ENCODE data around the gene XYLT1.

Gene XYLT1

DNA sequence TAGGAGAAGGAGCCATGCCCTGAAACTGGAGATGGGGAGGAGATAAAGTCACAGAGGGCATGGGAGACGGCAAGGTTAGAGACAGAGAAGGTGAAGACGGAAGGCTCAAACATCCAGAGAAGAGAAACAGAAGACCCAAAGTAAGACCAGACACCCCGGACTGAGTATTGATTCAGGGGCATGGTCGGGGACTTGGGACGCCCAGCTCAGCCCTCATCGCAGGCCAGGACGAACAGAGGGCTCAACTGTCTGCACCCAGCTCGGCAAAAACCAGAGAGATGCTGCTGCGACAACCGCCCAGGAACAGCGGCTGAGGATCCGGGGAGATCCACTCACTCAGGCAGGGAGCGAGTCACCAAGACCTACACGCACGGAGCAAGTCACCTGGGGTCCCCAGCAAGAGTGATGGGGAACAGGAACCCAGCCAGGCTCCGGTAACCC, 999 bp downstream of the XYLT1 start:
- TF ChIP-seq GLIS3 (CRISPR knock-in tag; IDR thresholded peaks at IDR 0.05) (no peak), PPARA (CRISPR knock-in tag; IDR thresholded peaks at IDR 0.05; ENCODE audit: borderline replicate concordance) (no peak), TCF4 (CRISPR knock-in tag; IDR thresholded peaks at IDR 0.05; ENCODE audit: borderline replicate concordance) (no peak), ZC3H10 (CRISPR knock-in tag; IDR thresholded peaks at IDR 0.05) (no peak)
- ATAC-seq = peak; percentile 18

GRCh38 chr16:17469011-17469740, 1.6 kb downstream of the XYLT1 start:
- ATAC-seq = peak; percentile 45
- TF ChIP-seq TCF4 (CRISPR knock-in tag; IDR thresholded peaks at IDR 0.05; ENCODE audit: borderline replicate concordance) = no peak
- no peak for TF ChIP-seq BACH2 (CRISPR knock-in tag; IDR thresholded peaks at IDR 0.05; ENCODE audit: borderline replicate concordance)
- TF ChIP-seq GLIS3 (CRISPR knock-in tag; IDR thresholded peaks at IDR 0.05) = no peak
- TF ChIP-seq ESRRG (CRISPR knock-in tag; IDR thresholded peaks at IDR 0.05) = no peak
- no peak for TF ChIP-seq POU6F1 (CRISPR knock-in tag; IDR thresholded peaks at IDR 0.05; ENCODE audit: borderline replicate concordance, low read depth)
- no peak for TF ChIP-seq OSR1 (CRISPR knock-in tag; IDR thresholded peaks at IDR 0.05)
- TF ChIP-seq ZC3H10 (CRISPR knock-in tag; IDR thresholded peaks at IDR 0.05) = no peak
- no peak for TF ChIP-seq ARNTL (CRISPR knock-in tag; IDR thresholded peaks at IDR 0.05; ENCODE audit: borderline replicate concordance, low read depth)
- no peak for TF ChIP-seq ISL1 (CRISPR knock-in tag; IDR thresholded peaks at IDR 0.05)
- TF ChIP-seq, protein P1, sequence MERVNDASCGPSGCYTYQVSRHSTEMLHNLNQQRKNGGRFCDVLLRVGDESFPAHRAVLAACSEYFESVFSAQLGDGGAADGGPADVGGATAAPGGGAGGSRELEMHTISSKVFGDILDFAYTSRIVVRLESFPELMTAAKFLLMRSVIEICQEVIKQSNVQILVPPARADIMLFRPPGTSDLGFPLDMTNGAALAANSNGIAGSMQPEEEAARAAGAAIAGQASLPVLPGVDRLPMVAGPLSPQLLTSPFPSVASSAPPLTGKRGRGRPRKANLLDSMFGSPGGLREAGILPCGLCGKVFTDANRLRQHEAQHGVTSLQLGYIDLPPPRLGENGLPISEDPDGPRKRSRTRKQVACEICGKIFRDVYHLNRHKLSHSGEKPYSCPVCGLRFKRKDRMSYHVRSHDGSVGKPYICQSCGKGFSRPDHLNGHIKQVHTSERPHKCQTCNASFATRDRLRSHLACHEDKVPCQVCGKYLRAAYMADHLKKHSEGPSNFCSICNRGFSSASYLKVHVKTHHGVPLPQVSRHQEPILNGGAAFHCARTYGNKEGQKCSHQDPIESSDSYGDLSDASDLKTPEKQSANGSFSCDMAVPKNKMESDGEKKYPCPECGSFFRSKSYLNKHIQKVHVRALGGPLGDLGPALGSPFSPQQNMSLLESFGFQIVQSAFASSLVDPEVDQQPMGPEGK (CRISPR knock-in tag; IDR thresholded peaks at IDR 0.05; ENCODE audit: borderline replicate concordance) = no peak
- TF ChIP-seq ZNF70 (CRISPR knock-in tag; IDR thresholded peaks at IDR 0.05) = no peak
- TF ChIP-seq TOX (CRISPR knock-in tag; IDR thresholded peaks at IDR 0.05; ENCODE audit: borderline replicate concordance) = no peak
- no peak for TF ChIP-seq CSDC2 (CRISPR knock-in tag; IDR thresholded peaks at IDR 0.05)
- no peak for TF ChIP-seq PPARA (CRISPR knock-in tag; IDR thresholded peaks at IDR 0.05; ENCODE audit: borderline replicate concordance)
- no peak for TF ChIP-seq TSHZ2 (CRISPR knock-in tag; IDR thresholded peaks at IDR 0.05)
- no peak for TF ChIP-seq ZNF565 (CRISPR knock-in tag; conservative IDR thresholded peaks at IDR 0.05; ENCODE audit: low read depth)
- no peak for TF ChIP-seq ZNF8 (CRISPR knock-in tag; IDR thresholded peaks at IDR 0.05)
- TF ChIP-seq RARB (CRISPR knock-in tag; IDR thresholded peaks at IDR 0.05) = no peak

GRCh38 chr16:17468611-17469010, 2.1 kb downstream of the XYLT1 start:
- TF ChIP-seq, protein P1 (CRISPR knock-in tag; IDR thresholded peaks at IDR 0.05; ENCODE audit: borderline replicate concordance) = no peak
- TF ChIP-seq OSR1 (CRISPR knock-in tag; IDR thresholded peaks at IDR 0.05) = no peak
- TF ChIP-seq ESRRG (CRISPR knock-in tag; IDR thresholded peaks at IDR 0.05) = no peak
- no peak for TF ChIP-seq CSRNP3 (CRISPR knock-in tag; IDR thresholded peaks at IDR 0.05)
- no peak for TF ChIP-seq ARNTL (CRISPR knock-in tag; IDR thresholded peaks at IDR 0.05; ENCODE audit: borderline replicate concordance, low read depth)
- TF ChIP-seq BACH2 (CRISPR knock-in tag; IDR thresholded peaks at IDR 0.05; ENCODE audit: borderline replicate concordance) = no peak
- TF ChIP-seq PPARA (CRISPR knock-in tag; IDR thresholded peaks at IDR 0.05; ENCODE audit: borderline replicate concordance) = no peak
- no peak for TF ChIP-seq ZNF565 (CRISPR knock-in tag; conservative IDR thresholded peaks at IDR 0.05; ENCODE audit: low read depth)
- TF ChIP-seq ISL1 (CRISPR knock-in tag; IDR thresholded peaks at IDR 0.05) = no peak
- TF ChIP-seq TCF4 (CRISPR knock-in tag; IDR thresholded peaks at IDR 0.05; ENCODE audit: borderline replicate concordance) = no peak
- TF ChIP-seq ZFP30 (CRISPR knock-in tag; IDR thresholded peaks at IDR 0.05) = no peak
- no peak for TF ChIP-seq CSDC2 (CRISPR knock-in tag; IDR thresholded peaks at IDR 0.05)
- TF ChIP-seq TOX (CRISPR knock-in tag; IDR thresholded peaks at IDR 0.05; ENCODE audit: borderline replicate concordance) = no peak
- no peak for TF ChIP-seq RARB (CRISPR knock-in tag; IDR thresholded peaks at IDR 0.05)
- no peak for TF ChIP-seq ZC3H10 (CRISPR knock-in tag; IDR thresholded peaks at IDR 0.05)
- TF ChIP-seq GLIS3 (CRISPR knock-in tag; IDR thresholded peaks at IDR 0.05) = no peak
- TF ChIP-seq, protein P2, sequence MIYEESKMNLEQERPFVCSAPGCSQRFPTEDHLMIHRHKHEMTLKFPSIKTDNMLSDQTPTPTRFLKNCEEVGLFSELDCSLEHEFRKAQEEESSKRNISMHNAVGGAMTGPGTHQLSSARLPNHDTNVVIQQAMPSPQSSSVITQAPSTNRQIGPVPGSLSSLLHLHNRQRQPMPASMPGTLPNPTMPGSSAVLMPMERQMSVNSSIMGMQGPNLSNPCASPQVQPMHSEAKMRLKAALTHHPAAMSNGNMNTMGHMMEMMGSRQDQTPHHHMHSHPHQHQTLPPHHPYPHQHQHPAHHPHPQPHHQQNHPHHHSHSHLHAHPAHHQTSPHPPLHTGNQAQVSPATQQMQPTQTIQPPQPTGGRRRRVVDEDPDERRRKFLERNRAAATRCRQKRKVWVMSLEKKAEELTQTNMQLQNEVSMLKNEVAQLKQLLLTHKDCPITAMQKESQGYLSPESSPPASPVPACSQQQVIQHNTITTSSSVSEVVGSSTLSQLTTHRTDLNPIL (CRISPR knock-in tag; IDR thresholded peaks at IDR 0.05; ENCODE audit: low read depth) = no peak
- ATAC-seq = no peak
